ENCODE data around the gene MOCS3.

- TF ChIP-seq CTCF (IDR thresholded peaks at IDR 0.05) (no peak), EZH2 (IDR thresholded peaks at IDR 0.05; ENCODE audit: borderline replicate concordance, insufficient read depth, low read depth, low read length, poor library complexity, severe bottlenecking) (no peak)
Observed at GRCh38 chr20:51008718-51009117, 50.1 kb downstream of the MOCS3 start.

Measured in B cell (primary cell).